H1 (cell line): ENCODE results near the gene ADH1C. TPM values are rescaled to one million over a fixed set of nuclear protein-coding genes. Genes with fewer than 3 reads are reported as not detected.

Experiments
- CTCF ChIA-PET: fragments of 300-600 bp; sonication (Branson Sonifier 250); formaldehyde crosslinking; loops from one replicate; lab custom pipeline; 2021; ENCODE audit not compliant: partially characterized antibody; lab: Charles Lee
- POLR2A ChIA-PET: fragments of 300-600 bp; sonication (Branson Sonifier 250); formaldehyde crosslinking; loops from one replicate; lab custom pipeline; 2021; ENCODE audit warnings: inconsistent platforms; ENCODE audit not compliant: partially characterized antibody; lab: Charles Lee
- DNase-seq, 2 experiments: peaks; one replicate each; pipeline versions ENCODE4 v3.0.0 to v3.0.0-alpha.2; 2010 to 2022; ENCODE audit warnings: low spot score in 2 of 2, low read depth in 1 of 2, mixed read lengths in 1 of 2
- FAIRE-seq: peaks from 2 replicates; lab custom pipeline; 2011; peaks lifted over from hg19 to GRCh38; lab: Jason Lieb, UNC
- H2AFZ ChIP-seq: 2 replicates; pipeline ENCODE4 v1.8.1; 2012; ENCODE audit warnings: low read length, inconsistent platforms
- H2AK5ac ChIP-seq: 2 replicates; pipeline ENCODE4 v1.6.1; 2013; ENCODE audit warnings: low read depth, low read length
- H2BK120ac ChIP-seq: replicated peaks from 2 replicates; pipeline ENCODE3; 2013; ENCODE audit warnings: low read depth, low read length, inconsistent platforms
- H2BK12ac ChIP-seq: 2 replicates; pipeline ENCODE4 v1.6.1; 2013; ENCODE audit warnings: low read depth, low read length
- H2BK15ac ChIP-seq: 2 replicates; pipeline ENCODE4 v1.6.1; 2013; ENCODE audit warnings: low read length
- H2BK20ac ChIP-seq: 2 replicates; pipeline ENCODE4 v1.6.1; 2013; ENCODE audit warnings: low read length
- H2BK5ac ChIP-seq: 2 replicates; pipeline ENCODE4 v1.6.1; 2013; ENCODE audit warnings: low read depth, low read length
- H3K14ac ChIP-seq: 2 replicates; pipeline ENCODE4 v1.6.1; 2013; ENCODE audit warnings: inconsistent platforms; ENCODE audit not compliant: insufficient read length
- H3K18ac ChIP-seq: 2 replicates; pipeline ENCODE4 v1.6.1; 2013; ENCODE audit warnings: low read length; ENCODE audit errors: extremely low read depth
- H3K23ac ChIP-seq: 2 replicates; pipeline ENCODE4 v1.6.1; 2013; ENCODE audit warnings: inconsistent platforms; ENCODE audit not compliant: insufficient read length
- H3K23me2 ChIP-seq: 2 replicates; pipeline ENCODE4 v1.6.1; 2013; ENCODE audit warnings: low read depth, low read length
- H3K27ac ChIP-seq: 2 replicates; pipeline ENCODE4 v1.6.1; 2011; ENCODE audit warnings: low read depth, low read length, inconsistent platforms
- H3K27me3 ChIP-seq, 4 experiments: replicated peaks in 1 of 4; 1 replicate in 1 of 4; 2 replicates in 3 of 4; pipeline versions ENCODE4 v1.6.1 to v1.8.1; 2011 to 2013; ENCODE audit warnings: low read length in 3 of 4, mild to moderate bottlenecking in 3 of 4, inconsistent platforms in 2 of 4, mixed read lengths in 2 of 4, moderate library complexity in 1 of 4; ENCODE audit not compliant: control insufficient read depth in 3 of 4, insufficient read depth in 3 of 4; ENCODE audit errors: extremely low read depth in 1 of 4
- H3K36me3 ChIP-seq, 4 experiments: 2 replicates each; pipeline versions ENCODE4 v1.6.1 to v1.8.1; 2011 to 2013; ENCODE audit warnings: mild to moderate bottlenecking in 4 of 4, low read length in 3 of 4, moderate library complexity in 2 of 4, control low read depth in 1 of 4, inconsistent platforms in 1 of 4; ENCODE audit not compliant: insufficient read depth in 4 of 4, control insufficient read depth in 2 of 4
- H3K4ac ChIP-seq: replicated peaks from 2 replicates; pipeline ENCODE3; 2013; ENCODE audit warnings: low read length, low read depth, mixed read lengths, inconsistent platforms; ENCODE audit not compliant: insufficient read length
- H3K4me1 ChIP-seq, 4 experiments: replicated peaks in 1 of 4; 1 replicate in 1 of 4; 2 replicates in 3 of 4; pipeline versions ENCODE4 v1.6.1 to v1.8.1; 2011 to 2013; ENCODE audit warnings: low read length in 3 of 4, inconsistent platforms in 2 of 4, mixed read lengths in 1 of 4; ENCODE audit not compliant: insufficient read depth in 4 of 4, control insufficient read depth in 3 of 4
- H3K4me2 ChIP-seq, 2 experiments: 2 replicates each; pipeline versions ENCODE4 v1.6.1 to v1.8.1; 2011 to 2013; ENCODE audit warnings: low read depth in 2 of 2, low read length in 2 of 2, control low read depth in 1 of 2, inconsistent platforms in 1 of 2, mild to moderate bottlenecking in 1 of 2; ENCODE audit not compliant: insufficient read depth in 1 of 2
- H3K4me3 ChIP-seq, 4 experiments: fragments of 200-600, 300-600 bp in 1 of 4; sonication (generic), shearing (Covaris generic), sonication (Bioruptor Twin) in 1 of 4; 2 replicates each; pipeline versions ENCODE4 v1.5.1 to v1.8.1; 2011 to 2016; ENCODE audit warnings: low read length in 4 of 4, low read depth in 3 of 4, control low read depth in 2 of 4, inconsistent platforms in 2 of 4, mild to moderate bottlenecking in 2 of 4, mixed read lengths in 1 of 4, moderate library complexity in 1 of 4; ENCODE audit not compliant: insufficient read depth in 2 of 4; ENCODE audit errors: extremely low read depth in 1 of 4
- H3K56ac ChIP-seq: replicated peaks from 2 replicates; pipeline ENCODE3; 2013; ENCODE audit warnings: low read depth, mild to moderate bottlenecking, mixed read lengths, low read length, inconsistent platforms; ENCODE audit not compliant: insufficient read length
- H3K79me1 ChIP-seq: 2 replicates; pipeline ENCODE4 v1.6.1; 2013; ENCODE audit warnings: low read depth, low read length, control low read depth
- H3K79me2 ChIP-seq, 2 experiments: 2 replicates each; pipeline versions ENCODE4 v1.6.1 to v1.8.1; 2012 to 2013; ENCODE audit warnings: low read length in 2 of 2, mild to moderate bottlenecking in 2 of 2, inconsistent platforms in 1 of 2; ENCODE audit not compliant: insufficient read depth in 2 of 2, control insufficient read depth in 1 of 2
- H3K9ac ChIP-seq, 4 experiments: replicated peaks in 1 of 4; 1 replicate in 1 of 4; 2 replicates in 3 of 4; pipeline versions ENCODE4 v1.6.1 to v1.8.1; 2011 to 2013; ENCODE audit warnings: low read depth in 3 of 4, low read length in 3 of 4, control low read depth in 2 of 4, mild to moderate bottlenecking in 2 of 4, moderate library complexity in 2 of 4, inconsistent platforms in 1 of 4; ENCODE audit errors: extremely low read depth in 1 of 4
- H3K9me3 ChIP-seq, 2 experiments: 2 replicates each; pipeline versions ENCODE4 v1.6.1 to v1.8.1; 2012 to 2013; ENCODE audit warnings: mild to moderate bottlenecking in 2 of 2, moderate library complexity in 2 of 2, control low read depth in 1 of 2, inconsistent platforms in 1 of 2, low read depth in 1 of 2, low read length in 1 of 2, mixed read lengths in 1 of 2; ENCODE audit not compliant: insufficient read depth in 2 of 2
- H4K20me1 ChIP-seq, 2 experiments: replicated peaks in 1 of 2; 2 replicates each; pipeline versions ENCODE3 to v1.8.1; 2011 to 2013; ENCODE audit warnings: inconsistent platforms in 2 of 2, low read length in 2 of 2, mild to moderate bottlenecking in 1 of 2; ENCODE audit not compliant: insufficient read depth in 2 of 2, control insufficient read depth in 1 of 2
- H4K5ac ChIP-seq: 2 replicates; pipeline ENCODE4 v1.6.1; 2013; ENCODE audit warnings: low read length, low read depth, mixed read lengths, inconsistent platforms; ENCODE audit not compliant: insufficient read length
- H4K8ac ChIP-seq: 2 replicates; pipeline ENCODE4 v1.8.0; 2013; ENCODE audit warnings: mild to moderate bottlenecking, moderate library complexity, low read length, inconsistent platforms; ENCODE audit not compliant: insufficient read depth; ENCODE audit errors: extremely low read depth
- H4K91ac ChIP-seq: replicated peaks from 2 replicates; pipeline ENCODE3; 2013; ENCODE audit warnings: low read length, mixed read lengths, inconsistent platforms; ENCODE audit not compliant: insufficient read length
- CBX8 ChIP-seq: fragments of 300-800, 300-1000 bp; sonication (generic); IDR thresholded peaks from 2 replicates; pipeline ENCODE4 v1.7.1; 2016; ENCODE audit warnings: low read depth, low read length, borderline replicate concordance
- GABPA ChIP-seq: IDR thresholded peaks from 2 replicates; pipeline ENCODE4 v1.6.1; 2011; ENCODE audit warnings: mild to moderate bottlenecking, low read length, moderate library complexity, borderline replicate concordance; ENCODE audit not compliant: insufficient read depth
- GTF2F1 ChIP-seq: IDR thresholded peaks from 2 replicates; pipeline ENCODE4 v1.6.1; 2012; ENCODE audit warnings: low read depth, low read length, improper control_type of control experiment, borderline replicate concordance
- JUND ChIP-seq: IDR thresholded peaks from 2 replicates; pipeline ENCODE4 v1.6.1; 2011; ENCODE audit warnings: mild to moderate bottlenecking, improper control_type of control experiment, low read length
- KDM5A ChIP-seq: fragments of 200-600 bp; IDR thresholded peaks from 2 replicates; pipeline ENCODE4 v1.7.1; 2012; ENCODE audit warnings: mild to moderate bottlenecking, low read length, inconsistent platforms, mixed read lengths
- MAFK ChIP-seq: IDR thresholded peaks from 2 replicates; pipeline ENCODE4 v1.6.1; 2012; ENCODE audit warnings: low read depth, mild to moderate bottlenecking, improper control_type of control experiment, low read length
- MAX ChIP-seq: IDR thresholded peaks from 2 replicates; pipeline ENCODE4 v1.6.1; 2012; ENCODE audit warnings: inconsistent platforms
- RAD21 ChIP-seq, 2 experiments: IDR thresholded peaks in 1 of 2; conservative IDR thresholded peaks in 1 of 2; 2 replicates each; pipeline ENCODE4 v1.6.1; 2011; ENCODE audit warnings: low read depth in 2 of 2, low read length in 2 of 2, improper control_type of control experiment in 1 of 2, inconsistent platforms in 1 of 2, mild to moderate bottlenecking in 1 of 2, moderate library complexity in 1 of 2
- SIX5 ChIP-seq: IDR thresholded peaks from 2 replicates; pipeline ENCODE4 v1.6.1; 2011; ENCODE audit warnings: mild to moderate bottlenecking, low read depth, low read length
- SP4 ChIP-seq: IDR thresholded peaks from 2 replicates; pipeline ENCODE4 v1.6.1; 2012; ENCODE audit warnings: low read length, inconsistent platforms
- TBP ChIP-seq: IDR thresholded peaks from 2 replicates; pipeline ENCODE4 v1.6.1; 2011; ENCODE audit warnings: low read depth, low read length, improper control_type of control experiment
- WGBS, 2 experiments: shearing (Covaris generic) in 1 of 2; methylation state at CpG; one replicate each; pipeline versions ENCODE4 v1.1.6 to v1.1.7; 2013 to 2015; ENCODE audit warnings: low lambda C conversion rate in 2 of 2, mixed read lengths in 2 of 2, inconsistent platforms in 1 of 2, low coverage in 1 of 2, missing lambda C conversion rate in 1 of 2; ENCODE audit not compliant: insufficient replicate concordance in 2 of 2, insufficient coverage in 1 of 2, insufficient read length in 1 of 2; ENCODE audit errors: extremely low coverage in 1 of 2, missing lambda C conversion rate in 1 of 2; 5-methylcytosine and 5-hydroxymethylcytosine counted together
- polyA plus RNA-seq, 7 experiments: library from polyadenylated mRNA; depleted of rRNA in 3 of 7; stranded (reverse) in 5 of 7; unstranded in 2 of 7; fragments of >200 nt in 5 of 7; fragments of 200-250 nt in 2 of 7; gene quantifications; 1 replicate in 5 of 7; 2 replicates in 1 of 7; 4 replicates in 1 of 7; pipeline versions ENCODE4 v1.2.1 to v1.2.3, GENCODE V29; 2011 to 2013; ENCODE audit warnings: missing spikeins in 2 of 7, mixed read lengths in 2 of 7
- total RNA-seq: library from RNA; stranded (reverse); fragmentation: NEBNext Ultra II Directional; extraction: Animal tissue kit (Norgen Biotek cat#: 25700); gene quantifications from 2 replicates; pipeline ENCODE4 v1.2.1, GENCODE V29; 2021

ADH1C gene
- total and polyA plus RNA-seq, 2 of the 8 experiments (the other 6 are each of a cell fraction or from before 2014, with no cell fraction given): not detected

GRCh38 chr4:99293357-99293756, 59.2 kb downstream of the ADH1C start:
- H3K27me3 ChIP-seq: no peaks in the 10 kb centered on the region
- no peak overlapping the region for H4K8ac ChIP-seq
- no peaks in the 10 kb centered on the region for H3K4me1 ChIP-seq
- H3K14ac ChIP-seq: no peak overlapping the region
- no peak overlapping the region for H2BK15ac ChIP-seq
- H3K27ac ChIP-seq: no peak overlapping the region
- no peak for FAIRE-seq
- no peak for TF ChIP-seq SIX5
- no peak for TF ChIP-seq KDM5A
- TF ChIP-seq MAFK: no peak
- no peak for TF ChIP-seq RAD21 (IDR thresholded peaks at IDR 0.05 in 1 of 2, conservative IDR thresholded peaks at IDR 0.05 in 1 of 2; ENCODE audit: low read depth in 2 of 2, low read length in 2 of 2)
- no peak for TF ChIP-seq TBP
- TF ChIP-seq SP4: no peak
- no peak for TF ChIP-seq JUND
- TF ChIP-seq GABPA: no peak
- TF ChIP-seq CBX8: no peak
- no peak for TF ChIP-seq GTF2F1
- no peak for TF ChIP-seq MAX
- no peaks in the 10 kb centered on the region for H3K23me2 ChIP-seq
- no peak overlapping the region for H2AK5ac ChIP-seq
- no peaks in the 10 kb centered on the region for H4K20me1 ChIP-seq
- H3K9me3 ChIP-seq: no peaks in the 10 kb centered on the region
- no peak overlapping the region for H2BK120ac ChIP-seq
- H4K5ac ChIP-seq: no peak overlapping the region
- no peak overlapping the region for H2BK20ac ChIP-seq
- no peak overlapping the region for H4K91ac ChIP-seq
- no peaks in the 10 kb centered on the region for H3K79me2 ChIP-seq
- H3K18ac ChIP-seq: no peak overlapping the region
- WGBS, 2 experiments: 89% methylated on average over 5 of the region's 5 CpGs; no CpG with 5 or more reads in 1 of the 2 experiments
- ChIA-PET CTCF (interaction anchor here (0.7 kb wide), 1 partner anchor 92 kb away, joined by 3 read pairs; no protein-coding TSS in a partner anchor), POLR2A (no interaction called here)
- no peak overlapping the region for H3K4ac ChIP-seq
- no peak overlapping the region for H2BK12ac ChIP-seq
- DNase-seq: no peak
- H2BK5ac ChIP-seq: no peak overlapping the region
- H3K79me1 ChIP-seq: no peaks in the 10 kb centered on the region
- H3K23ac ChIP-seq: no peak overlapping the region
- no peaks in the 10 kb centered on the region for H3K36me3 ChIP-seq
- no peak overlapping the region for H2AFZ ChIP-seq
- no peak overlapping the region for H3K4me3 ChIP-seq
- no peak overlapping the region for H3K9ac ChIP-seq
- no peak overlapping the region for H3K56ac ChIP-seq
- no peak overlapping the region for H3K4me2 ChIP-seq
